Stimulated activated CD4-positive, alpha-beta T cell treated with anti-CD3 and anti-CD28 coated beads, Interleukin-2, amount 100 ng/mL, for 4 hours (primary cell): Measurements from ENCODE around the gene PBX4.
A peak's percentile ranks its signal among the peaks of the same experiment; 100 is the strongest.

Experiments used
- DNase-seq: peaks from one replicate; pipeline ENCODE4 v3.0.0-alpha.2; 2020; ENCODE audit warnings: low read depth

PBX4 gene

DNA sequence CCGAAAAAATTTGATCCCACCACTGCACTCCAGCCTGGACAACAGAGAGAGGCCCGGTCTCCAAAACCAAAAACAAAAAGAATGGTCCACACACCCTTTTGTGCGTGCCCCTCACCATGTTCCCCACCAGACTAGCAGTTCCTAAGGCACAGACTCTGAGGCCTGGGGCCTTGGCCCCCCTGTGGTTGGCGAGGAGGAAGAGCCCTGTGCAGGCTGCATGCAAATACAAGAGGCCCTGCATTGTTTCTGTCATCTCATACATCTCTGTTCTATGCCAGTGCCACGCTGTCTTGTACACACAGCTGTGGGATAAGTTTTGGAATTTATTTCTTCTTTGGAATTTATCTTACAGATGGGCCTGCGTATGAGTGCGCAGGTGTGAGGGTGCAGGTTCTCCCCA lies 94.4 kb downstream of the PBX4 start:
- no peak for DNase-seq

DNA sequence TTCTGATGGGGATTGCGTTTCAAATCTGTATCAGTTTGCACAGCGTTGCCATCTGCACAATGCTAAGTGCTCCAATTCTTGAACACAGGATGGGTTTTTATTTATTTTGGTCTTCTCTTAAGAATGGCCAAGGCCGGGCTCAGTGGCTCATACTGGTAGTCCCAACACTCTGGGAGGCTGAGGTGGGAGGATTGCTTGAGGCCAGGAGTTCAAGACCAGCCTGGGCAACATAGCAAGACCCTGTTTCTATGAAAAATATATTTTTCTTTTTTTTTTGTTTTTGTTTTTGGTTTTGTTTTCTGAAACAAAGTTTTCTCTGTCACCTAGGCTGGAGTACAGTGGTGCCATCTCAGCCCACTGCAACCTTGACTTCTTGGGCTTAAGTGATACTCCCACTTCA lies 95.3 kb downstream of the PBX4 start:
- DNase-seq = no peak

DNA sequence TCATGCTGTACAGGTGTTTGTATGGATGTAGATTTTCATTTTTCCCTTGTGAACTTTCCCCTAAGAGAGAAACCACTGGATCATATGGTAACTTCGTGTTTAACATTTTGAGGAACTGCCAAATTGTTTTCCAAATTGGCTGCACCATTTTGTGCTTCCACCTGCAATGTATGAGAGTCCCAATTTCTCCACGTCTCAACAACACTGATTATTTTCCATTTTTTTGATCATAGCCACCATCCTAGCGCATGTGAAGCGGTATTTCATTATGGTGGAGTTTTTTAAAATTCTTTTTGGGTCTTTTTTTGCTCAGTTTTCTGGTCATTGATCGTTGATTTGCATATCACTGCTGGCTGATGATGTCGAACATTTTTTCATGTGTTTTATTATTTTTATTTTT lies 97.5 kb downstream of the PBX4 start:
- no peak for DNase-seq

DNA sequence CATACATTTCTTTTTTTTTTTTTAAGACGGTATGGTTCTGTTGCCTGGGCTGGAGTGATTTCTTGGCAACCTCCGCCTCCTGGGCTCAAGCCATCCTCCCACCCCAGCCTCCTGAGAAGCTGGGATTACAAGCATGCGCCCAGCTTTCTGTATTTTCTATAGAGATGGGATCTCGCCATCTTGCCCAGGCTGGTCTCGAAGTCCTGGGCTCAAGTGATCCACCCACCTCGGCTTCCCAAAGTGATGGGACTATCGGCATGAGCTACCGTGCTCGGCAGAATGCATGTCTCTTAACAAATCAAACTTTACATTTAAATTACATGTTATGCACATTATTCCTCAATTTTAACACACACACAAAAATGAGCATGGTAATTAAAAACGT lies 101.3 kb downstream of the PBX4 start:
- DNase-seq = no peak

DNA sequence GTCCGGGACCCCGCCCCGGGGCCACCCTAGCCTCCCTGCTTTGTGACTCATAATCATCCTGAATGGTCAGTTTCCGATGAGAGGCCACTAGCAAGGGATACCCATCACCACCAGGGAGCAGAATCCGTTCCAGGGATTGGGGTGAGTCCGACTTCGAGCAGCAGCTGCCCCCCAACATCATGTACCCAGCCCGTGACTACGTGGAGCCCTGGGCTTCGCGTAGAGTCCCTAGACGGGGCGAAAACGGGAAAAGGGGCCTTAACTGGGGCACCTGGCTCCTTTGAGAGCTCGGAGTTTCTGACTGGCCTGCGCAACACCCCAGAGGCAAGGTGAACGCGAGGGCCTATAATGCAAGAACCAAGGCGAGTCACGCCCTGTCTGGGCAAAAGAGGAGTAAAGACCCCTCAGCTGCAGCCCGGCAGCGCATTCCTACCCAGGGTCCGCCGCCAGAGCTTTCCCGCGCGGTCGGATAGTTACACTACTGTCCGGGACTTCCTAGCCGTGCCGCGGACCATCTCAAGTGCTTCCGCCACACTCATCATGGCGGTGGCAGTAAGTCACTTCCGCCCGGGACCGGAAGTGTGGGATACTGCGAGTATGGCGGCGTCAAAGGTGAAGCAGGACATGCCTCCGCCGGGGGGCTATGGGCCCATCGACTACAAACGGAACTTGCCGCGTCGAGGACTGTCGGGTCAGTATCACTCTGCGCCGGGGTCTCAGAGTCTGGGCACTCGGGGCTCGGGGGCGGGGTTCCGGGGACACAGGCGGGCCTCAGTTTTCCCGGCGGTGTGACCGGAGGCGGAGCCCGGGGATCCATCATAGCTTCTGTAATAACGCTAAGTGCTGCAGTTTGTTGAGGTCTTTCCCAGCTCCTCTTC lies 102.6 kb downstream of the PBX4 start, which contains the start of gene NDUFA13:
NDUFA13 (plus strand) TSS at position 584 of the 878 bp plus-strand sequence; CDS start at position 598, 14 bp downstream.
- peak; percentile 87 for DNase-seq

- no peak for DNase-seq
Observed at GRCh38 chr19:19514881-19515641, 103.4 kb downstream of the PBX4 start, which contains the start of gene TSSK6. TSSK6 (minus strand) TSS chr19:19515548; CDS start chr19:19515427, 121 bp downstream.

DNA sequence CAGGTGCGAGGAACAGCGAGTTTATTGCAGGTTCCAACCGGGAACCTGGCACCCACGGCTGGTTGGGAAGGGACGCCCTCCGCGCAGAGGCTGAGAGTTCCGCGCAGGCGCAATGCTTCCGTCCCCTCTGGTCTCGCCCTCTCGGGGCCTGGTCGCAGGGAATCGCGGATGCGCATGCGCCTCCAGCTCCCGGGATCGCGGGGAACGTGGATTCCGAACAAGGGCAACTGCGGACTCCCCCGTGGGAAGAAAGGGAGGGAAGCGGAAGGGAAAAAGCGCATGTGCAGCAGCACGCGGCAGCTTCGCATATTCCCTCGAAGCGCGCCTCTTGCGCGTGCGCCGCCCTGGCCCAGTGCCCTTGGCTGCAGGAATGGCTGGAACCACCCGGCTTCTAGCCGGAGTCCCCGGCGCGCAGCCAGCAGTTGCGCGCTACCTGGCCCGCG lies 104.3 kb downstream of the PBX4 start:
- DNase-seq = no peak

DNA sequence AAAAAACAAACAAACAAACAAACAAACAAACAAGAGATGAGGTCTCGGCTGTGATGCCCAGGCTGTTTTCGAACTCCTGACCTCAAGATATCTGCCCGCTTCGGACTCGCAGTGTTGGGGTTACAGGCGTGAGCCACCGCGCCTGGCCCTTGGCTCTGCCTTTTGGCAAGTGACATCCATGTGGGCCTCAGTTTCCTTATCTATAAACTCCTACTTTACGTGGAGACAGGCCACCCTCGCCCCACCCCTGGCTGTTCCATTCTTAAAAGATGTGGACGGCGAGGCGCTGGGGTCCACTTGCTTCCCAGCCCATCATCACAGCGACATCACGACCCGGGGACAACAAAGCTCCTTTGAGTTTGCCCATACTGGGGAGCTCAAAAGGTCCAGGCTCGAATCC lies 104.8 kb downstream of the PBX4 start:
- DNase-seq = no peak
